ENCODE data around the gene NPBWR2. TPM values are rescaled to one million over a fixed set of nuclear protein-coding genes. Genes with fewer than 3 reads are reported as not detected.

The NPBWR2 gene
- total RNA-seq, 4 donors from 2014 or later: not detected

GRCh38 chr20:64077094-64077493 is 30.3 kb downstream of the NPBWR2 start:
- Histone ChIP-seq H3K9me3 (no peaks in the 10 kb centered on the region), H3K4me3 (no peak overlapping the region), H3K27me3 (peaks cover 0 to 17% of the 10 kb centered on the region in 2 donors), H3K4me1 (peaks cover 5 to 10% of the 10 kb centered on the region in 2 donors), H3K36me3 (no peaks in the 10 kb centered on the region), H3K27ac (no peak overlapping the region)
- intact Hi-C loops (cut with DNase I; ENCODE audit: low total_unique reads): no loop called here
- no peak for DNase-seq
- TF ChIP-seq POLR2A (IDR thresholded peaks at IDR 0.05): no peak
- no peak for TF ChIP-seq CTCF (IDR thresholded peaks at IDR 0.05)

- TF ChIP-seq CTCF (IDR thresholded peaks at IDR 0.05): no peak
- no peak for TF ChIP-seq POLR2A (IDR thresholded peaks at IDR 0.05)
- no peaks in the 10 kb centered on the region for H3K9me3 ChIP-seq
- no peaks in the 10 kb centered on the region for H3K36me3 ChIP-seq
- no peak overlapping the region for H3K4me3 ChIP-seq
- no peak overlapping the region for H3K27ac ChIP-seq
- peaks cover 0 to 17% of the 10 kb centered on the region in 2 donors for H3K27me3 ChIP-seq
- intact Hi-C loops (cut with DNase I; ENCODE audit: low total_unique reads): no loop called here
- DNase-seq: no peak
- H3K4me1 ChIP-seq: peaks cover 5 to 10% of the 10 kb centered on the region in 2 donors
These were observed 31.0 kb downstream of the NPBWR2 start for GRCh38 chr20:64076061-64076997.

- no peak for DNase-seq
- Histone ChIP-seq H3K4me1 (peaks cover 5 to 10% of the 10 kb centered on the region in 2 donors), H3K27me3 (peaks cover 0 to 17% of the 10 kb centered on the region in 2 donors), H3K36me3 (no peaks in the 10 kb centered on the region), H3K9me3 (no peaks in the 10 kb centered on the region), H3K27ac (no peak overlapping the region), H3K4me3 (no peak overlapping the region)
- intact Hi-C loops (cut with DNase I; ENCODE audit: low total_unique reads): no loop called here
- TF ChIP-seq POLR2A (IDR thresholded peaks at IDR 0.05) (no peak), CTCF (IDR thresholded peaks at IDR 0.05) (no peak)
These were observed 31.8 kb downstream of the NPBWR2 start for GRCh38 chr20:64075556-64075955.

- H3K4me1 ChIP-seq: peaks cover 5 to 10% of the 10 kb centered on the region in 2 donors
- TF ChIP-seq POLR2A (IDR thresholded peaks at IDR 0.05) (no peak), CTCF (IDR thresholded peaks at IDR 0.05) (no peak)
- intact Hi-C loops (cut with DNase I; ENCODE audit: low total_unique reads): no loop called here
- no peaks in the 10 kb centered on the region for H3K9me3 ChIP-seq
- DNase-seq: no peak
- H3K4me3 ChIP-seq: no peak overlapping the region
- peaks cover 0 to 17% of the 10 kb centered on the region in 2 donors for H3K27me3 ChIP-seq
- H3K36me3 ChIP-seq: no peaks in the 10 kb centered on the region
- H3K27ac ChIP-seq: no peak overlapping the region
These were observed 32.4 kb downstream of the NPBWR2 start for GRCh38 chr20:64074963-64075362.

- DNase-seq: no peak
- H3K27me3 ChIP-seq: peaks cover 0 to 15% of the 10 kb centered on the region in 2 donors
- H3K4me3 ChIP-seq: no peak overlapping the region
- no peak overlapping the region for H3K27ac ChIP-seq
- H3K36me3 ChIP-seq: no peaks in the 10 kb centered on the region
- intact Hi-C loops (cut with DNase I; ENCODE audit: low total_unique reads): no loop called here
- no peak for TF ChIP-seq CTCF (IDR thresholded peaks at IDR 0.05)
- no peak for TF ChIP-seq POLR2A (IDR thresholded peaks at IDR 0.05)
- H3K9me3 ChIP-seq: no peaks in the 10 kb centered on the region
- H3K4me1 ChIP-seq: peaks cover 3 to 9% of the 10 kb centered on the region in 2 donors
These were observed 33.1 kb downstream of the NPBWR2 start for GRCh38 chr20:64074184-64074789.
